Activated T-cell treated with anti-CD3 and anti-CD28 coated beads, Interleukin-2, amount 50 U/mL, for 24 hours (primary cell): Measurements from ENCODE around the gene DEFB127.
"Not testable (repeated sequence)": the region's sequence is repeated elsewhere in the genome, so short reads cannot be mapped to it uniquely, and the experiment has no call there.

Experiments used
- DNase-seq: peaks from one replicate; pipeline ENCODE4 v3.0.0-alpha.2; 2020
- H3K27ac Mint-ChIP-seq: 2 replicates; pipeline ENCODE4 v1.8.0; 2020; ENCODE audit warnings: mild to moderate bottlenecking, mixed read lengths
- H3K27me3 Mint-ChIP-seq: 2 replicates; pipeline ENCODE4 v1.8.0; 2020; ENCODE audit warnings: mixed read lengths
- H3K36me3 Mint-ChIP-seq: 2 replicates; pipeline ENCODE4 v1.8.0; 2020; ENCODE audit warnings: low read depth, mixed read lengths
- H3K4me1 Mint-ChIP-seq: 2 replicates; pipeline ENCODE4 v1.8.0; 2020; ENCODE audit warnings: low read depth, mixed read lengths
- H3K4me3 Mint-ChIP-seq: 2 replicates; pipeline ENCODE4 v1.8.0; 2020; ENCODE audit warnings: mild to moderate bottlenecking, moderate library complexity, mixed read lengths
- H3K9me3 Mint-ChIP-seq: 2 replicates; pipeline ENCODE4 v1.8.0; 2020; ENCODE audit warnings: mixed read lengths

Gene DEFB127

GRCh38 chr20:157154-157553 is at the start of gene DEFB127:
Gene DEFB127, plus strand, starts transcription at chr20:157454. Its CDS starts 91 bp downstream, at chr20:157545.
- Mint-ChIP-seq H3K4me1 (no peaks in the 10 kb centered on the region), H3K9me3 (no peaks in the 10 kb centered on the region), H3K36me3 (no peaks in the 10 kb centered on the region), H3K27me3 (peaks cover 35% of the 10 kb centered on the region), H3K27ac (no peak within 1 kb of the TSS), H3K4me3 (no peak within 1 kb of the TSS)
- DNase-seq, result no peak

- no peak for DNase-seq
- Mint-ChIP-seq H3K4me1 (no peaks in the 10 kb centered on the region), H3K4me3 (no peak overlapping the region), H3K27me3 (peaks cover 47% of the 10 kb centered on the region), H3K36me3 (no peaks in the 10 kb centered on the region), H3K27ac (no peak overlapping the region), H3K9me3 (peaks cover 8% of the 10 kb centered on the region)
Measured at GRCh38 chr20:112396-112795, 44.9 kb upstream of the DEFB127 start.

GRCh38 chr20:117518-117917 is 39.7 kb upstream of the DEFB127 start:
- Mint-ChIP-seq H3K4me3 (no peak overlapping the region), H3K9me3 (peaks cover 14% of the 10 kb centered on the region), H3K4me1 (no peaks in the 10 kb centered on the region), H3K27me3 (peaks cover 72% of the 10 kb centered on the region), H3K36me3 (no peaks in the 10 kb centered on the region), H3K27ac (no peak overlapping the region)
- DNase-seq, result no peak

- H3K4me1 Mint-ChIP-seq, DNase-seq, H3K4me3 Mint-ChIP-seq, H3K36me3 Mint-ChIP-seq, H3K9me3 Mint-ChIP-seq, H3K27ac Mint-ChIP-seq: not testable (repeated sequence)
- peaks cover 35% of the 10 kb centered on the region for H3K27me3 Mint-ChIP-seq
Measured at GRCh38 chr20:129786-130323, 27.4 kb upstream of the DEFB127 start.

GRCh38 chr20:137668-138490 is 19.4 kb upstream of the DEFB127 start:
- no peak overlapping the region for H3K4me3 Mint-ChIP-seq
- no peak for DNase-seq
- H3K27me3 Mint-ChIP-seq, result peaks cover 49% of the 10 kb centered on the region
- H3K4me1 Mint-ChIP-seq, result no peaks in the 10 kb centered on the region
- no peak overlapping the region for H3K27ac Mint-ChIP-seq
- peaks cover 6% of the 10 kb centered on the region for H3K9me3 Mint-ChIP-seq
- no peaks in the 10 kb centered on the region for H3K36me3 Mint-ChIP-seq

GRCh38 chr20:142290-142689 is 15.0 kb upstream of the DEFB127 start, which contains the start of gene DEFB126:
Gene DEFB126, plus strand, starts transcription at chr20:142590. Its CDS starts 39 bp downstream, at chr20:142629.
- Mint-ChIP-seq H3K4me1 (no peaks in the 10 kb centered on the region), H3K27me3 (peaks cover 59% of the 10 kb centered on the region), H3K36me3 (no peaks in the 10 kb centered on the region), H3K27ac (no peak within 1 kb of the TSS), H3K4me3 (no peak within 1 kb of the TSS), H3K9me3 (peaks cover 4% of the 10 kb centered on the region)
- DNase-seq, result no peak

GRCh38 chr20:145877-146276 is 11.4 kb upstream of the DEFB127 start:
- Mint-ChIP-seq H3K9me3 (no peaks in the 10 kb centered on the region), H3K27ac (no peak overlapping the region), H3K4me3 (no peak overlapping the region), H3K27me3 (peaks cover 57% of the 10 kb centered on the region), H3K36me3 (no peaks in the 10 kb centered on the region), H3K4me1 (no peaks in the 10 kb centered on the region)
- DNase-seq, result no peak

- Mint-ChIP-seq H3K4me3 (no peak overlapping the region), H3K27ac (no peak overlapping the region), H3K4me1 (no peaks in the 10 kb centered on the region), H3K9me3 (no peaks in the 10 kb centered on the region), H3K27me3 (peaks cover 42% of the 10 kb centered on the region), H3K36me3 (no peaks in the 10 kb centered on the region)
- no peak for DNase-seq
Measured at GRCh38 chr20:152131-152530, 5.1 kb upstream of the DEFB127 start.

- no peaks in the 10 kb centered on the region for H3K36me3 Mint-ChIP-seq
- DNase-seq, result no peak
- H3K27ac Mint-ChIP-seq, result no peak overlapping the region
- H3K4me1 Mint-ChIP-seq, result no peaks in the 10 kb centered on the region
- peaks cover 15% of the 10 kb centered on the region for H3K27me3 Mint-ChIP-seq
- H3K9me3 Mint-ChIP-seq, result no peaks in the 10 kb centered on the region
- H3K4me3 Mint-ChIP-seq, result no peak overlapping the region
Measured at GRCh38 chr20:164618-165017, 7.4 kb downstream of the DEFB127 start.

GRCh38 chr20:168876-169275 is 11.6 kb downstream of the DEFB127 start:
- Mint-ChIP-seq H3K4me1 (no peaks in the 10 kb centered on the region), H3K27ac (no peak overlapping the region), H3K9me3 (no peaks in the 10 kb centered on the region), H3K36me3 (no peaks in the 10 kb centered on the region), H3K4me3 (no peak overlapping the region), H3K27me3 (peaks cover 6% of the 10 kb centered on the region)
- no peak for DNase-seq

GRCh38 chr20:184288-184687 is 27.0 kb downstream of the DEFB127 start:
- Mint-ChIP-seq H3K27me3 (peaks cover 74% of the 10 kb centered on the region), H3K27ac (no peak overlapping the region), H3K4me3 (no peak overlapping the region), H3K4me1 (peaks cover 2% of the 10 kb centered on the region), H3K36me3 (no peaks in the 10 kb centered on the region), H3K9me3 (peaks cover 19% of the 10 kb centered on the region)
- no peak for DNase-seq

- H3K36me3 Mint-ChIP-seq, result no peaks in the 10 kb centered on the region
- H3K27me3 Mint-ChIP-seq, result peaks cover 66% of the 10 kb centered on the region
- peaks cover 19% of the 10 kb centered on the region for H3K9me3 Mint-ChIP-seq
- H3K4me3 Mint-ChIP-seq, result no peak overlapping the region
- H3K27ac Mint-ChIP-seq, result no peak overlapping the region
- no peak for DNase-seq
- peaks cover 2% of the 10 kb centered on the region for H3K4me1 Mint-ChIP-seq
Measured at GRCh38 chr20:187733-188132, 30.5 kb downstream of the DEFB127 start.

- peaks cover under 1% of the 10 kb centered on the region for H3K4me1 Mint-ChIP-seq
- DNase-seq, result no peak
- H3K27ac Mint-ChIP-seq, result no peak within 1 kb of the TSS
- peaks cover 5% of the 10 kb centered on the region for H3K9me3 Mint-ChIP-seq
- H3K36me3 Mint-ChIP-seq, result no peaks in the 10 kb centered on the region
- H3K4me3 Mint-ChIP-seq, result no peak within 1 kb of the TSS
- H3K27me3 Mint-ChIP-seq, result peaks cover 52% of the 10 kb centered on the region
Measured at GRCh38 chr20:189611-190010, 32.4 kb downstream of the DEFB127 start, which contains the start of gene DEFB128. Gene DEFB128, minus strand, starts transcription at chr20:189711. Its CDS starts 88 bp downstream, at chr20:189623.

- Mint-ChIP-seq H3K27me3 (peaks cover 21% of the 10 kb centered on the region), H3K9me3 (no peaks in the 10 kb centered on the region), H3K36me3 (no peaks in the 10 kb centered on the region), H3K27ac (no peak overlapping the region), H3K4me1 (no peaks in the 10 kb centered on the region), H3K4me3 (no peak overlapping the region)
- DNase-seq, result no peak
Measured at GRCh38 chr20:198225-198624, 41.0 kb downstream of the DEFB127 start.

GRCh38 chr20:199996-200395 is 42.7 kb downstream of the DEFB127 start:
- Mint-ChIP-seq H3K27me3 (peaks cover 26% of the 10 kb centered on the region), H3K36me3 (no peaks in the 10 kb centered on the region), H3K4me1 (no peaks in the 10 kb centered on the region), H3K27ac (no peak overlapping the region), H3K9me3 (no peaks in the 10 kb centered on the region), H3K4me3 (no peak overlapping the region)
- DNase-seq, result no peak
